GM21737 (cell line): ENCODE measurements around the gene GNRH2.
"Not testable (repeated sequence)": the region's sequence is repeated elsewhere in the genome, so short reads cannot be mapped to it uniquely, and the experiment has no call there.

ENCODE experiments used
- ATAC-seq: cut with Tn5 transposase; IDR thresholded peaks from one replicate; pipeline ENCODE4 v1.9.1; 2021; ENCODE audit warnings: mild to moderate bottlenecking, moderate library complexity; ENCODE audit not compliant: unreplicated experiment

GNRH2 gene

GRCh38 chr20:3041854-3042409 is 1.5 kb upstream of the GNRH2 start:
- no peak for ATAC-seq

GRCh38 chr20:3042625-3043024 is 797 bp upstream of the GNRH2 start:
- ATAC-seq: no peak

- no peak for ATAC-seq
Observed at GRCh38 chr20:3044336-3044965, 1.0 kb downstream of the GNRH2 start.

GRCh38 chr20:3045042-3045815 is 1.8 kb downstream of the GNRH2 start:
- peak; percentile 36 for ATAC-seq

- peak; percentile 89 for ATAC-seq
Observed at GRCh38 chr20:3045816-3046676, 2.6 kb downstream of the GNRH2 start, which contains the start of gene MRPS26. MRPS26 (plus strand) TSS chr20:3046052; CDS start chr20:3046069, 17 bp downstream.

GRCh38 chr20:3046677-3047462 is 3.4 kb downstream of the GNRH2 start:
- no peak for ATAC-seq

- no peak for ATAC-seq
Observed at GRCh38 chr20:3047486-3048419, 4.3 kb downstream of the GNRH2 start.

GRCh38 chr20:3051385-3052019 is 8.1 kb downstream of the GNRH2 start:
- ATAC-seq: no peak

GRCh38 chr20:3059489-3059888 is 16.1 kb downstream of the GNRH2 start:
- ATAC-seq: no peak

GRCh38 chr20:3064119-3064518 is 20.7 kb downstream of the GNRH2 start:
- not testable (repeated sequence) for ATAC-seq

- no peak for ATAC-seq
Observed at GRCh38 chr20:3067139-3068014, 24.0 kb downstream of the GNRH2 start.

- no peak for ATAC-seq
Observed at GRCh38 chr20:3068075-3068474, 24.7 kb downstream of the GNRH2 start.

GRCh38 chr20:3068986-3069900 is 25.8 kb downstream of the GNRH2 start:
- ATAC-seq: no peak

- no peak for ATAC-seq
Observed at GRCh38 chr20:3070725-3071124, 27.3 kb downstream of the GNRH2 start.

- ATAC-seq: no peak
Observed at GRCh38 chr20:3071266-3071609, 27.8 kb downstream of the GNRH2 start.

- ATAC-seq: no peak
Observed at GRCh38 chr20:3071610-3072529, 28.4 kb downstream of the GNRH2 start, which contains the start of gene OXT. OXT (plus strand) TSS chr20:3071620; CDS start chr20:3071656, 36 bp downstream.
